Activated gamma-delta T cell treated with anti-CD3 and anti-CD28 coated beads, Interleukin-2, amount 50 U/mL, for 16 hours (primary cell): ENCODE measurements around the gene TGM2.

Experiments
- DNase-seq: peaks from one replicate; pipeline ENCODE4 v3.0.0-alpha.2; 2020; ENCODE audit warnings: low read depth

TGM2 gene

GRCh38 chr20:38165089-38165965 is at the start of gene TGM2:
Gene TGM2 (minus strand): TSS chr20:38165270. CDS start chr20:38165198, 72 bp downstream.
- DNase-seq, result no peak

GRCh38 chr20:38214256-38215193 is 49.5 kb upstream of the TGM2 start:
- DNase-seq, result no peak

GRCh38 chr20:38213607-38213940 is 48.5 kb upstream of the TGM2 start:
- no peak for DNase-seq

- no peak for DNase-seq
Measured at GRCh38 chr20:38212806-38213606, 47.9 kb upstream of the TGM2 start.

- DNase-seq, result no peak
Measured at GRCh38 chr20:38211200-38212097, 46.4 kb upstream of the TGM2 start.

- no peak for DNase-seq
Measured at GRCh38 chr20:38210741-38211140, 45.7 kb upstream of the TGM2 start.

GRCh38 chr20:38209736-38210405 is 44.8 kb upstream of the TGM2 start:
- no peak for DNase-seq

- no peak for DNase-seq
Measured at GRCh38 chr20:38209054-38209675, 44.1 kb upstream of the TGM2 start.

- DNase-seq, result no peak
Measured at GRCh38 chr20:38208523-38208922, 43.5 kb upstream of the TGM2 start.

- no peak for DNase-seq
Measured at GRCh38 chr20:38208088-38208487, 43.0 kb upstream of the TGM2 start.

- DNase-seq, result no peak
Measured at GRCh38 chr20:38207621-38208020, 42.6 kb upstream of the TGM2 start.

GRCh38 chr20:38205001-38205400 is 39.9 kb upstream of the TGM2 start:
- DNase-seq, result no peak

- DNase-seq, result no peak
Measured at GRCh38 chr20:38203981-38204357, 38.9 kb upstream of the TGM2 start.

- DNase-seq, result no peak
Measured at GRCh38 chr20:38203337-38203980, 38.4 kb upstream of the TGM2 start.

GRCh38 chr20:38202982-38203293 is 37.9 kb upstream of the TGM2 start:
- DNase-seq, result no peak

GRCh38 chr20:38202153-38202981 is 37.3 kb upstream of the TGM2 start:
- no peak for DNase-seq

- no peak for DNase-seq
Measured at GRCh38 chr20:38201356-38201755, 36.3 kb upstream of the TGM2 start.

- DNase-seq, result no peak
Measured at GRCh38 chr20:38200646-38201045, 35.6 kb upstream of the TGM2 start.
